Endometrium (tissue), 2 donors: Measurements from ENCODE around the gene BBLN.

Experiments
- FAIRE-seq: peaks from 2 replicates; lab custom pipeline; 2012; peaks lifted over from hg19 to GRCh38; lab: Jason Lieb, UNC
- donor health status: control.
- donor health status: control.

BBLN gene

GRCh38 chr9:128191406-128192046, 31.5 kb downstream of the BBLN start, which contains the start of gene CIZ1:
TSS of gene CIZ1 (minus strand) at chr9:128191572. CDS start at chr9:128190857, 715 bp downstream.
- no peak for FAIRE-seq

- FAIRE-seq, result no peak
Measured at GRCh38 chr9:128192601-128193371, 32.7 kb downstream of the BBLN start.

GRCh38 chr9:128193469-128194096, 33.5 kb downstream of the BBLN start:
- FAIRE-seq, result no peak

DNA sequence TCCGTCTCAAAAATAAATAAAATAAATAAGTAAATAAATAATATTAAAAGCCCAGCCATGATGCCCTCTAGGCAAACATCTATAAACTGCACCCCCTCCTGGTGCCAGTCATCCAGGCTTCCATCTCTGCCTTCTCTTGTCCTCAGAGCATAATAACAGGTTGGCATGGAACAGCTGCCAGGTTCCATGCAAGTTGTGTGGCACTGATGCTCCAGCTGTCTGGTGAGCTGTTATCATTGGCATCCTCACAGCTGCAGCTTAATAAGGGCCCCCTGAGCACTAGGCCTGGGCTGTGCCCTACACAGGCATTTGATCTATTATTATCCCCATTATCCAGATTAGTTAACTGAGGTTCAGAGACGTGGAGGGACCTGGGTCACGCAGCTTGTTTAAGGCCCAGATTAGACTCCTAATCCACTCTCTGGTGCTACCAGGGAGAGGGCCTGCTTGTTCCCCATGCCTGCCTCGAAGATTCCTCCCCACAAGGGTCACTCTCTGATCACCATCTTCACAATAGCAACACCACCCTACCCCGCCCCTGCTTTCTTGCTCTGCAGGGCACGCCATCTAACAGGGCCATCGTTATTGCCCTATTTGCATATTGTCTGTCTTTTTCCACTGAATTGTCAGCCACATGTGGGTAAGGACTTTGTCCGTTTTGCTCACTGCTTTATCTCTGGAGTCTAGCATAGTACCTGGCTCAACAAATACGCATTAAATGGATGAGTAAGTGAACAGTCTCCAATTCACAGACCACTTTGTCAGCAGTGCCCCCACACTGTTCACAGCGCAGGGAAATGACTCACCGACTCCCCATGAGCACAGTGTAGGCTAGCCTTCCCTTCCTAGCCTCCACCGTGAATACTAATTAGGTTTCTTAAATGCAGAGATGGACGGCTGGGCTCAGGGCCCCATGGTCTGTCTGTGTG, 41.6 kb downstream of the BBLN start:
- FAIRE-seq, result no peak

DNA sequence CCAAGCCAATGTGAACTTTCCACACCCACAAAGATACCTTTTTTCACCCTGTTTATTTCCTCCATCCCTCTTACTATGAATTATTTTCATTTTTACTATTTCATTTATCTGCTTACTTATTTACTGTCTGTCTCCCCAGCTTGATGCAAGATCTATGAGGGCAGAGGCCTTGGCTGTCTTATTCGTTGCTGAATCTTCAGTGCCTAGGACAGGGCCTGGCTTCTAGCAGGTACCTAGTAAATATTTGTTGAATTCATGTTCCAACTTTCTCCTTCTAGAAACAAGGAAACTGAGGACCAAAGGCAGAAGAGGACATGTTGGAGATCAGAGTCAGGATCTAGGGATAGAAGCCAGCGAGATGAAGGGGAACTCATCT, 42.6 kb downstream of the BBLN start:
- no peak for FAIRE-seq

DNA sequence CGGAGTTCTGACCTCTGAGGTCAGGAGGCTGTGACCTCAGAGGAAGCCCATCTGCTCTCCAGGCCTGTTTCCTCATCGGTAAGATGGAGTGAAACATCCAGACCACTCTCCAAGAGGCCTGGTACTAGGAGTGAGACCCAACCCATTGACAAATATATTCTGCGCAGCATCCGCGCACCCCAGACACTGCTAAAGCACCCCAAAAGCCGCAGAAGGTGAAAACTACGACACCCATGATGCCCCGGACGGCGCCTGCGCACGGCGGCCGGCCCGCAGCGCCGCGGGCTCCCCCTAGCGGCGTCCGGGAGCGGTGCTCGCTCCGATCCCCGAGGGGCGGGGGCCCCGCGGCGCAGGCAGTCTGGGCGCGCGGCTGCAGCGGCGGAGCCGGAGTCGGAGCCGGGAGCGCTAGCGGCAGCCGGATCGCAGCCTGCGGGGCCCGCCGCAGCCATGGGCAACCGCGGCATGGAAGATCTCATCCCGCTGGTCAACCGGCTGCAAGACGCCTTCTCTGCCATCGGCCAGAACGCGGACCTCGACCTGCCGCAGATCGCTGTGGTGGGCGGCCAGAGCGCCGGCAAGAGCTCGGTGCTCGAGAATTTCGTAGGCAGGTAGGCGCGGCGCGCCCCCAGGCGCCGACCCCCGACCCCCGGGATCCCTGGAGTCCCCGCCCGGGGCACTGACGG, 43.1 kb downstream of the BBLN start, which contains the start of gene DNM1:
TSS of gene DNM1 (plus strand) at position 356 of the 683 bp plus-strand sequence. CDS start at position 448, 92 bp downstream.
- FAIRE-seq, result no peak

- no peak for FAIRE-seq
Measured at GRCh38 chr9:128203707-128204551, 43.9 kb downstream of the BBLN start.

GRCh38 chr9:128204858-128205257, 44.8 kb downstream of the BBLN start:
- no peak for FAIRE-seq

- FAIRE-seq, result no peak
Measured at GRCh38 chr9:128205296-128205944, 45.4 kb downstream of the BBLN start.

DNA sequence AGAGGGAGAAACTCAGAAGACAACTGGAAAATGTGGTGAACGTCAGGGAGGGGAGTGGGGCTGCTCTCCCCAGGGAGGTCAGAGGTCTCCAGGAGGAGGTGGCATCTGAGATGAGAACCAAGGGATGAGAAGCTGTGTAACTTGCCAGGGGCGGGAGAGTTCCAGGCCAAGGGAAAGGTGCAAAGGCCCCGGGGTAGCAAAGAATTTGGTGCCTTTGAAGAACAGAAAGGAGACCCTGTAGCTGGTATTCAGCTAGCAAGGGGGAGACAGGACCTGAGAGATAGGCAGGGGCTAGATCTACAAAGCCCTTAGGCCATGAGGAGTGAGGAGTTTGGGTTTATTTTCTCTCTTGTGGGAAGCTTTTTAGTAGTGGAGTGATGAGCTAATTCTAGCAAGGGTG, 46.4 kb downstream of the BBLN start:
- FAIRE-seq, result no peak

GRCh38 chr9:128206916-128207910, 47.1 kb downstream of the BBLN start:
- no peak for FAIRE-seq

GRCh38 chr9:128208386-128208785, 48.3 kb downstream of the BBLN start:
- FAIRE-seq, result no peak

- FAIRE-seq, result no peak
Measured at GRCh38 chr9:128208946-128209669, 49.0 kb downstream of the BBLN start.

DNA sequence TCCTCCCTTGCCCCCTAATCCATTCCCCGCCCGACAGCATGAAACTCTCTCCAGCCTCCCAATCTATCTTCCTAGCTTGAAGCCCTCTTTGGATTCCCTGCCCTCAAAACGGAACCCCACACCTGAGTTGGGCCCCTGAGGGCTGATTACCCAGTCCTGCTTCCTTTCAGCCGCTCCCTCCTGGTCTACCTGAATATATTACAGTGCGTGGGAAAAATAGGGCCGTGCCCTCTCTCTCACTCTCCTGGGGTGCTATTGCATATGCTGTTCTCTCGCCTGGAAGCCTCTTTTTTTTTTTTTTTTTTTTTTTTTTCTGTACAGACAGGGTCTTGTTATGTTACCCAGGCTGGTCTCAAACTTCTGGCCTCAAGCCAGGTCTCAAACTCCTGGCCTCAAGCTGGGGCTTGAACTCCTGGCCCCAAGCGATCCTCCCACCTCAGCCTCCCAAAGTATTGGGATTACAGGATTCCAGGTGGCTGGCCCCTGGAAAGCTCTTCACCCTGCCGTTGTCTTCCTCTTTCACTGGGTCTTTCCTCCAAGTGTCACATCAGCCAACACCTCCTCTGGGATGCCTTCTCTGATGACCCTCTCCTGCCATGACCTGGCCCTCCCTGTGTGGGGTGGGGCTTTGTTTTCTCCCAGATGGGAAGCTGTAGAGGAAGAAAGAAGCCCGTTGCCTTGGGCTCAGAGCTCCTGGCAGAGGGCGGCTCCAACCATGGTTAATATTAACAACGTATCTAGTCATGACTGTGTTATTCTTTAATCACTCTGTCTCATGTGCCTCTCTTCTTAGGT, 51.3 kb downstream of the BBLN start:
- no peak for FAIRE-seq

DNA sequence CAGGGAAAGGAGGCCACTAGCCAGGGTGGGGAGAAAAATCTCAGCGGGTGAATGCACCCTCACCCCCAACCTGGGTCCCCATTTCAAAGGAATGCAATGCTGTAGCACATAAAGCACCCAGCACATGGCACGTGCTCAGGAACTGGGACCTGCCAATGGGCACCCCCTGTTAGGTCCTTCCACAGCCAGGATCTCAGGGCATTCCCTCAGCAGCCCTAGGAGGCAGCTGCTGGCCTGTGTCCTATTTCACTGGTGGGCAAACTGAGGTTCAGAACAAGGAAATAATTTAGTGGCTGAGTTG, 51.9 kb downstream of the BBLN start:
- no peak for FAIRE-seq
